AG08396 (cell line): ENCODE data around the gene GALNT16.
A peak's percentile ranks its signal among the peaks of the same experiment; 100 is the strongest.
"Not testable (repeated sequence)": the region's sequence is repeated elsewhere in the genome, so short reads cannot be mapped to it uniquely, and the experiment has no call there.

Experiments used
- DNase-seq: peaks from one replicate; pipeline ENCODE4 v3.0.0; 2012; ENCODE audit warnings: low spot score, mixed read lengths

Gene GALNT16

DNA sequence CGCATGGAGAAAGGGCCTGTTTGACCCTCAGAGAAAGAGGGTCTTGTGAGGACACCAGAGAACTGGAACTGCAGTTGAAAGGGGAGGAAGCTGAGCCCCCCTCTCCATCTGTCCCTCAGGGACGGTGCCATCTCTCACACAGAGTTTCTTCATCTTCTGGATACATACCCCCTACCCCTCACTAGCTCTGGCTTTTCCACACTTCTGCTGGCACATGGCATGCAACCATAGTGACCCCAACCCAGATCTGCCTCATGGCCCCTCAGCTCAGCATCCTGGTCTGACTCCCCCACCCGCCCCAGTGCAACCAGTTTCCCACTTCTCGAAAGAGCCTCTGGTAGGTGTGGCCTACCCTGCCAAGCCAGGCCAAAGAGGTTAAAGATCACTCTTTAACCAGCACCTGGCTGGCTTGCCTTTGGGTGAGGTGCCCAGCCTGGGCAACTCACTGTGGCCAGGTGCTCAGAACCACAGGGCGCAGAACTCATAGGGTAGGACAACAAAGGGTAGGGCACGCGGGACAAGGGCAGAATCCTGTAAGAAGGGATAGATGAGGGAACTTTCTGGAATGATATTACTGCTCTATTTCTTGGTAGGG lies 25.8 kb downstream of the GALNT16 start:
- no peak for DNase-seq

DNA sequence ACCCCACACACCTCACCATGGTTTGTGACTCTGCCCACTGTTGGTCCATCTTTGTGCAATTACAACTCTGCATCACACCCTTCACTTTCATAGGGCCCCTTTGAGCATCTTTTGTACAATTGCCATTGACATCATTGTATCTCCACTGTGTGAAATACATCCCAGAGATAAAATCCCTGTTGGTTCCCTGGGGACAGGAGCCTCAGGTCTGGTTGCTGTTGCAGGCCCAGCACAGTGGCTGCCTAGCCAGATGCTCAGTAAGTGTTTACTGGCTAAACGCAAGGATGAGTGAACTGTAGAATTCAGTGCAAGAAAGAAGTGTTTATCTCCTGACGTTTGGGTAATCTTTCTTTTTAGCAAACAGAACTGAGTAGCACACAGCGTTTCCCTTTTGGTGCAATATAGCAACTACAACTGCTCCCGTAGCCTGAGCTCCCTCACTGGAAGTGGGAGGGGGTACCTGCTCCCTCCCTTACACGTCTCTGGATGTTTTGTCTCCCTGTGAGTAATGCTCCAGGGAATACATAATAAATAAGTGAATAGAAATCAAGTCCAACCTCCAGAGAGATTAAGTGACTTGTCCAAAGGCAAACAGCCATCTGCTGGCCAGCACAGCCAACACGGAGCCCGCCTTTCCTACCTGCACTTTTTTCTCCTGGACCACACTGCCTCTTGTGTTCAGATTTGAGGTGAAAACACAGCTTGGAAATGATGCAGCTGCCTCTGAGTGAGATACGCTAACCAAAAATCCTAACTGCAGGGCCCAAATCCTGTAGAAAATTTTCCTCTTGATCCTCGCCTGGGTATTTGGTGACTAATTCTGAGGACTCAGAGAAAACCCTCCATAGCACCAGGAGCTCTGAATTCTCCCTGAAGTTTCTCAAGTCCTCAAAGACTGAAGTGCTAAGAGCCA lies 27.4 kb downstream of the GALNT16 start:
- DNase-seq = no peak

DNA sequence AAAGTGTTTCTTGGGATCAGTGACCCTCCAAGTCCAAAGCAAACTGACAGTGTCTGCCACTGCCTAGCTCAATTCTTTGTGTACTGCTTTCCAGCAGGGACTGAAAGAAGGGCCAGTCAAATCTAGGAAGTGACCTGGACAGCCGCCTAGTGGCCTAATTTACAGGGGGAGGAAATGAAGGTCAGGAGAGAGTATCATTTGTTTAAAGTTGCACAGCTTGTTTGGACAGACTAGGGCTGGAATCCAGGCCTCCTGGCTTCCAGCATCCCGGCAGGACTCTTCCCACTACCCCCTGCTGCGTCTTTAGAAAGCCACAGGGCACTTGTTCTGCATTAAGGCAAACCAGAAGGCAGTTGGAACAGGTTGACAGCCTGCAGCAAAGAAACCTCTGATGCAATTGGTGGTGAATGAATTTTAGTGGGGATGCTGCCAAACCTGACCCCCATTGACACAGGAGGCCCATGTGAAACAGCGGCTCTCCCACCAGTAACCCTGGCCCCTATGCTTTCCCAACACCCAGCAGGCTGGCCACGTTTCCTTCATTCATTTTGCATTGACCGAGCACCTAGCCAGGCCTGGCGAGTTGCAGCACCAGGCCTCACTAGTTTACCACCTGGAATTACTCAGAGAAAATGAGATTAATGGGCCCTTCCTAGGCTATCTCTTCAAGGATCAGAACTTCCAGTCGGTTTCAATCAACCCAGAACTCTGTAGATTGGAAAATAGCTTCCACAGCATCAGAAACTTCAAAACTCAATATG lies 28.2 kb downstream of the GALNT16 start:
- DNase-seq = peak; percentile 34

DNA sequence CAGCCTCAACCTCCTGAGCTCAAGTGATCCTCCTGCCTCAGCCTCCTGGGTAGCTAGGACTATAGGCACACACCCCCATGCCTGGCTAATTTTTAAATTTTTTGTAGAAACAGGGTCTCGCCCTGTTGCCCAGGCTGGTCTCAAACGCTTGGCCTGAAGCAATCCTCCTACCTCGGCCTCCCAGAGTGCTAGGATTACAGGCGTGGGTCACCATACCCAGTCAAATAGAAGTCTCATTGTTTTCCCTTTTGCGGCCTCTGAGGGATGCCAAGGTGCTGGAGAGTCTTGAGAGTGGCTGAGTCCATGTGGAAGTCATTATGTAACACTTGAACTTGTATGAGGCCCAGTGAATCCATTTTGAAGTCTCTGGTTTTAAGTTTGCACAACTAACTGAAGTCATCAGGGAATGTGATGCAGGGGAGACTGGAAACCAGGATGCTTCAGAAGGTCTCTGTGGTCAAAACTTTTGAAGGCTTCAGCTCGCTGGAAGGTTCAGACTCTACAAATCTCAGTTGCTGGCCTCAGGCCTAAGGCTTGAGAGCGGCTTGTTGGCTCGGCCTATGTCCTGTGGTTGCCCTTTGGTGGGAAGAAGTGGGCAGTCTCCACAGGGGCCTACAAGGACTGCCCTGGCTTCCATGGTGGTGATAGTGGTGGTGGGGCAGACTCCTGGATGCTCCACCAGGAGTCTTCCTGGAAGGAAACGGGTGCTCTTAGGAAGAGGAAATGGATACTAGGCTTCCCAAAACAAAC lies 29.2 kb downstream of the GALNT16 start:
- no peak for DNase-seq

- no peak for DNase-seq
Measured at GRCh38 chr14:69289811-69290520, 30.0 kb downstream of the GALNT16 start.

- not testable (repeated sequence) for DNase-seq
Measured at GRCh38 chr14:69290881-69291280, 30.9 kb downstream of the GALNT16 start.

- no peak for DNase-seq
Measured at GRCh38 chr14:69291396-69291795, 31.4 kb downstream of the GALNT16 start.

- no peak for DNase-seq
Measured at GRCh38 chr14:69291891-69292561, 32.1 kb downstream of the GALNT16 start.

DNA sequence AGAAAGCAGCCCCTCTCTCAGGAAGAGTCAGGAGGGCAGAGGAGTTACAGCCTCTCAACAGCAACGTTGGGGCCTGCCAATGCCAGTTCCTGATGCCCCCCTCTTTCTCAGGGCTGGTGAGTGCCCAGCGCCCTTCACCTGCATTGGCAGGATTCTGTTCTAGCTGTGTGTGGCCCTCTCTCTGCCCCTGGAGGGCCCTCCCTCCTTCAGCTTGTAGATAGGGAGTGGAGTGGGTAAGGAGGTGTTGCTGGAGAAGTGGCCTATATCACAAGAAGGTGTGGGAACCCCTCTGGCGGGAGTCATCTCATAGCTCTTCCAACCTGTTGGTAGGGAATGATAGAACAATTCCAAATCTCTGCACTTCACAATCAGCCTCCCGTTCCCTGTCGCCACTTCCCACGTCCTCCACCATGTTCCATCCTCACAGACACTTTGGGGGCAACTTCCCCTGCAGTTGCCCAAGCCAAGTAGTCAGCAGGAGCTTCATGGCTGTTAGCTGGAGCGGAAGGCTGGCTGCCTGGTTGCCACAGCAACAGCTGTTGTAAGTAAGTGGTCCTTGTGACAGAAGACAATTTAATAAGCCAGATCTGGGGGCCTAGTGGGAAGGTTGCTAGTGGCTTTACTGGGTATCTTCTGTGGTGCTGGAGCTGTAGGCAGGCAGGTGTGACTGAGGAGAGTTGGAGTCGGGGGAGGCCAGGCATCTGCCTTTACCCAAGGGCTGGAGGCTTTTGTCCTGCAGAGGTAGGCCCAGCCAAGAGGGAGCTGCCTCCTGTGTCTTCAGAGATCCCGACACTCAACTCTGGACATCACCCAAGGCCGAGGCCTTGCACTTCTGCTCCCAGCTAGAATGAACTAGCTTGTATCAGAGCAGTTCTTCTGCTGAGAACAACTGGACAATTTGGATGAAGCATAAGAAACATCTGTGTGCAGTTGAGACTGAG lies 38.4 kb downstream of the GALNT16 start:
- no peak for DNase-seq

DNA sequence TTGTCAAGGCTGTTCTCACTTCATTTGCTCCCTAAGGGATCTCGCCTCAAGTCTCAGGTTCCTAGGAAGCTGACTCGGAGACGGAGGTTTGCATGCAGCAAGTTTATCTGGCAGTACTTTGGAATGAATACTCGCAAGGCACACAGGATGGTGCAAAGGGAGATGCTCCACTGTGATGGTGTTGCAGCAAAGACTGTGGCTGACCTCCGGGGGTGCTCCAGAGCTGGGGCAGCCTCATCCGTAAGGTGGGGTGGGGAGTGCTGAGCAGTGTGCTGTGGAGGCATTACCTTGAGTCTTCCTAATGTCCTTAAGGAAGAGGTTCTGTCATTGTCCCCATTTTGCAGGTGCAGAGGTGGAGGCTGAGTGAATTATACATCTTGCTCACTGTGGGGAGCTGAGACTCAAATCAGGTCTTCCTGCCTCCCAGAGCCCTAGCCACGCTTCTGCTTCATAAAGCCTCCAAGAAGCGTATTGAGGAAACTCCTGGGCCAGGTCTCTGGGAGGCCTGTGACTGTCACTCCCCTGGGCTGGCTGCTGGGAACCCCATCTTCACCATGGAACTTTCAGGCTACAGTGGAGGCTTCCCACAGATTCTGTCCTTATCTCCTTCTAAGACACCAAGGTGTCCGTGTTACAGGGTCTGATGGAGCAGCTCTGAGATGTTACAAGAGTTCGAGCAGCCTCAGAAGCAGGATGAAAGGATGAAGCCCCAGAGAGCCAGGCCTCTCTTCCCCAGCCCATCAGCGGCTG lies 39.5 kb downstream of the GALNT16 start:
- no peak for DNase-seq

GRCh38 chr14:69300601-69301221 lies 40.8 kb downstream of the GALNT16 start:
- DNase-seq = no peak

- DNase-seq = no peak
Measured at GRCh38 chr14:69303086-69303485, 43.1 kb downstream of the GALNT16 start.

DNA sequence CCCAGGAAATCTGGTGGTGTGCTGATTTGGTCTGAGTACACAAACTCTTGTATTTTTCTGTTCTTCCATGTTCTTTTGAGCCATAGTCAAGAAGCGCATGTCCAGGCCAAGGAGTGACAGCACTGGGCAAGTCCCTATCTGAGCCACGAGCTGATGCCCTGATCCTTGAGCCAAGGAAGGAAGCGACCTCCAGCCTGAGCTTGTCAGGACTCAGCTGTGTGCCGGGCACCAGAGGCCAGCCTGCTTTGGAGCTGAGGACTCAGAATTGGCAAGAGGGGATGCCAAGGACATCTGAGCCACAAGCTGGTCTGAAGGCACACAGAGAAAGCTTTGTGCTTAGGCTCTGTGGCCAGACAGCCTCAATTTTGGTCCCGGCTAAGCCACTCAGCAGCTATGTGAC lies 52.6 kb downstream of the GALNT16 start:
- DNase-seq = no peak

DNA sequence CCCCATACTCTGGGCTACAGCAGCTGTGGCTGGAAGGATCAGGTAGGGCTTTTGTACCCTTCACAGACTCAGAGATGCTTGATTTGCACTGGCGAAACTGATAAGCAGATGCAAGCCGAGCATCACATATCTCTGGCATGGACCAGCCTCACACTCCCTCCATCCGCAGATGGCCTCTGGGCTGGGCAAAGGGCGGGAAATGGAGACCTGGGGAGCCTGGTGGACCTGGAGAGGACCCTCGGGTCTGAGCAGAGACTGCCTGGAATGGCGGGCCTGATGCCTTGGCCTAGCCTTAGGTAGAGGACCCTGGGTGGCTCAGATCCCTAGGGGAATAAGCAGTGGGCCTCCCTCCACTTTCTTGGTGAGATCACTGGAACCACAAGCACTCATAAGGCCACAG lies 53.2 kb downstream of the GALNT16 start:
- DNase-seq = no peak

GRCh38 chr14:69314327-69314726 lies 54.4 kb downstream of the GALNT16 start:
- DNase-seq = no peak

DNA sequence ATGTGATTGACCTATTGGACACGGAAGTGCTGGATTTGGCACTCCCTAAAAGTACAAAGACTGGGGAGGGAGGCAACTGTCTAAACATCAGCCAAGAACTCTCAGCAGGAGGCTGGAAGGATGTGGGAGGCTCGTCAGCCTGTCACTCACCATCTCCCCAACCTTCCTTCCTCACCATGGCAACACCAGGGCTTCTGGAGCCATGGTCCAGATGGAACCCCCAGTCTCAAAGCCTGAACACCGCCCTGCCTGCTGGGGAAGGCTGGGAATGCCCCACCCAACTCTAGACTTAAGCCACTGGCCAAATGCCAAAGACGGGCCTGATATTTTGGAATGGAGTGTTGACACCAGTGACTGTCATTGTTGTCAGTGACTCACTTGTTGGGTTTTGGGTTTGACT lies 55.3 kb downstream of the GALNT16 start:
- no peak for DNase-seq

DNA sequence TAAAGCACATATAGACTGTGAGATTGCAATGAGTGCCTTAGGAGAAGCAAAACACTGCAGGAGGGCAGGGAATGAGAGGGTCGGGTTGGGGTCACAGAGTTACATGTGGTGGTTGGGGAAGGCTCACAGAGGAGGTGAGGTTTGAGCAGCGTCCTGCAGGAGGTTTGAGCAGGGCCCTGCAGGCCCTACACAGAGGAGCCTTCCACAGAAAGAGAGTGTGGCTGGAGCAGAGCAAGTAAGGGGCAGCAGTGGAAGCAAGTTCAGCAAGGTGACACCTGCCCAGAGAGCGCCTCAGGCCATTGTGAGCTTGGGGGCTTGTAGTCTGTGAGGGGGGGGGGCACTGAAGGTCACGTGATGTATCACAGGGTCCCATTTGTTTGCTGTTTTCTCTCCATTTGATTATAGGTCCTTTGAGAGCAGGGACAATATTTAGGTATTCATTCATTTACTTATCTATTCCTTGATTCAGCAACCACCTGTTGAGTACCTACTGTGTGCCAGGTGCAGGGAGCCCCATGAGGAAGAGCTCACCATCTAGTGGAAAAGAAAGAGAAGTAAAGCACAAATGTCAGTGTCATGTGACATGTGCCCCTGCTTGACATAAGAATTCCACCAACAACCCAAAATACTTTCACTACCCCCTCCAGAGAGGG lies 56.6 kb downstream of the GALNT16 start:
- no peak for DNase-seq
